ENCODE measurements around the gene TBX2. TPM values are rescaled to one million over a fixed set of nuclear protein-coding genes. Genes with fewer than 3 reads are reported as not detected.

The TBX2 gene
- total RNA-seq, 1 donor from 2014 or later, result 122 TPM

GRCh38 chr17:61411261-61412142 is 11.9 kb downstream of the TBX2 start:
- Histone ChIP-seq H3K27me3 (peaks cover 24% of the 10 kb centered on the region), H3K4me3 (peak overlapping the region; percentile 73), H3K27ac (peak overlapping the region; percentile 90), H3K36me3 (no peaks in the 10 kb centered on the region), H3K4me1 (peaks cover 34% of the 10 kb centered on the region), H3K9me3 (no peaks in the 10 kb centered on the region)
- intact Hi-C loops (cut with DNase I), result no loop called here
- TF ChIP-seq CTCF (IDR thresholded peaks at IDR 0.05), result no peak
- ATAC-seq, result peak; percentile 53
- peak; percentile 85 for DNase-seq

GRCh38 chr17:61412143-61412859 is 12.7 kb downstream of the TBX2 start:
- peak; percentile 99 for TF ChIP-seq CTCF (IDR thresholded peaks at IDR 0.05)
- Histone ChIP-seq H3K27me3 (peaks cover 24% of the 10 kb centered on the region), H3K4me3 (peak overlapping the region; percentile 73), H3K4me1 (peaks cover 39% of the 10 kb centered on the region), H3K36me3 (no peaks in the 10 kb centered on the region), H3K9me3 (no peaks in the 10 kb centered on the region), H3K27ac (peak overlapping the region; percentile 90)
- intact Hi-C loops (cut with DNase I), result no loop called here
- peak; percentile 92 for DNase-seq
- ATAC-seq, result peak; percentile 83

- Histone ChIP-seq H3K27me3 (peaks cover 16% of the 10 kb centered on the region), H3K9me3 (no peaks in the 10 kb centered on the region), H3K36me3 (no peaks in the 10 kb centered on the region), H3K4me1 (peaks cover 36% of the 10 kb centered on the region), H3K27ac (peak overlapping the region; percentile 90), H3K4me3 (peak overlapping the region; percentile 73)
- ATAC-seq, result no peak
- no peak for TF ChIP-seq CTCF (IDR thresholded peaks at IDR 0.05)
- intact Hi-C loops (cut with DNase I), result no loop called here
- DNase-seq, result no peak
Observed at GRCh38 chr17:61412860-61413660, 13.4 kb downstream of the TBX2 start.

- DNase-seq (no peak), ATAC-seq (no peak)
- Histone ChIP-seq H3K4me3 (peak overlapping the region; percentile 73), H3K27me3 (peaks cover 11% of the 10 kb centered on the region), H3K9me3 (no peaks in the 10 kb centered on the region), H3K4me1 (peaks cover 33% of the 10 kb centered on the region), H3K36me3 (no peaks in the 10 kb centered on the region), H3K27ac (peak overlapping the region; percentile 90)
- intact Hi-C loops (cut with DNase I), result no loop called here
- no peak for TF ChIP-seq CTCF (IDR thresholded peaks at IDR 0.05)
Observed at GRCh38 chr17:61413661-61414126, 14.1 kb downstream of the TBX2 start.
